D721Med (cell line): Measurements from ENCODE around the gene PTPRA.

Experiments used
- DNase-seq: peaks from one replicate; pipeline ENCODE4 v3.0.0; 2011; ENCODE audit warnings: low spot score; ENCODE audit not compliant: insufficient read length
- FAIRE-seq: peaks from 2 replicates; lab custom pipeline; 2011; peaks lifted over from hg19 to GRCh38; lab: Jason Lieb, UNC
- TF ChIP-seq, protein P1 (sequence below): IDR thresholded peaks from 2 replicates; pipeline ENCODE4 v1.5.1; 2012; ENCODE audit warnings: mild to moderate bottlenecking, control low read depth; ENCODE audit not compliant: insufficient read depth; ENCODE audit errors: missing control alignments

The PTPRA gene

DNA sequence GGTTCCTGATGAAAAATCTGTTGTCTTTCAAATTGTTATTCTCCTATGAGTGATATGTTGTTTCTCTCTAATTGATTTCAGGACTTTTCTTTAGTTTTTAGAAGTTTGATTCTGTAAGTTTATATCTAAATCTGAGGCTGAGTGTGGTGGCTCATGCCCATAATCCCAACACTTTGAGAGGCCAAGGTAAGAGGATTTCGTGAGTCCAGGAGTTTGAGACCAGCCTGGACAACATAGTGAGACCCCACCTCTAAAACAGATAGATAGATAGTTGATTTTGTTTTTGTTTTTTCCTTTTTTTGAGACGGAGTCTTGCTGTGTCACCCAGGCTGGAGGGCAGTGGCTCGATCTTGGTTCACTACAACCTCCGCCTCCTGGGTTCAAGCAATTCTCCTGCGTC lies 64.6 kb downstream of the PTPRA start:
- no peak for FAIRE-seq
- DNase-seq = no peak
- TF ChIP-seq, protein P1, sequence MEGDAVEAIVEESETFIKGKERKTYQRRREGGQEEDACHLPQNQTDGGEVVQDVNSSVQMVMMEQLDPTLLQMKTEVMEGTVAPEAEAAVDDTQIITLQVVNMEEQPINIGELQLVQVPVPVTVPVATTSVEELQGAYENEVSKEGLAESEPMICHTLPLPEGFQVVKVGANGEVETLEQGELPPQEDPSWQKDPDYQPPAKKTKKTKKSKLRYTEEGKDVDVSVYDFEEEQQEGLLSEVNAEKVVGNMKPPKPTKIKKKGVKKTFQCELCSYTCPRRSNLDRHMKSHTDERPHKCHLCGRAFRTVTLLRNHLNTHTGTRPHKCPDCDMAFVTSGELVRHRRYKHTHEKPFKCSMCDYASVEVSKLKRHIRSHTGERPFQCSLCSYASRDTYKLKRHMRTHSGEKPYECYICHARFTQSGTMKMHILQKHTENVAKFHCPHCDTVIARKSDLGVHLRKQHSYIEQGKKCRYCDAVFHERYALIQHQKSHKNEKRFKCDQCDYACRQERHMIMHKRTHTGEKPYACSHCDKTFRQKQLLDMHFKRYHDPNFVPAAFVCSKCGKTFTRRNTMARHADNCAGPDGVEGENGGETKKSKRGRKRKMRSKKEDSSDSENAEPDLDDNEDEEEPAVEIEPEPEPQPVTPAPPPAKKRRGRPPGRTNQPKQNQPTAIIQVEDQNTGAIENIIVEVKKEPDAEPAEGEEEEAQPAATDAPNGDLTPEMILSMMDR = no peak

DNA sequence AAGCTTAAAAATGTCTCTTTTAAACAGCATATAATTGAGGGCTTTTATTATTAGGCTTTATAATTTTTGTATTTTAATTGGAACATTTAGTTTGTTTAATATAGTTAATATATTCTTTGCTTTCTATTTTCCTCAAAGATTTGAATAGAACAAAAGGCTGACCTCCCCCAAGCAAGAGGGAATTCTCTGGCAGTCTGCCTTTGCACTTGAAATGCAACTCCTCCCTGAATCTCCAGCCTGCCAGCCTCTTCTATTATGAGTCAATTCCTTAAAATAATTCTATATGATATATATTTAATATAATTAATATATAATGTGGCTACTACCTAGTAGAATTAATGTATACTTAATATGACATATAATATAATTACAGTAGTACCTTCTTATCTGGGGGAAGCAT lies 69.2 kb downstream of the PTPRA start:
- TF ChIP-seq, protein P1 = no peak
- FAIRE-seq = no peak
- no peak for DNase-seq

DNA sequence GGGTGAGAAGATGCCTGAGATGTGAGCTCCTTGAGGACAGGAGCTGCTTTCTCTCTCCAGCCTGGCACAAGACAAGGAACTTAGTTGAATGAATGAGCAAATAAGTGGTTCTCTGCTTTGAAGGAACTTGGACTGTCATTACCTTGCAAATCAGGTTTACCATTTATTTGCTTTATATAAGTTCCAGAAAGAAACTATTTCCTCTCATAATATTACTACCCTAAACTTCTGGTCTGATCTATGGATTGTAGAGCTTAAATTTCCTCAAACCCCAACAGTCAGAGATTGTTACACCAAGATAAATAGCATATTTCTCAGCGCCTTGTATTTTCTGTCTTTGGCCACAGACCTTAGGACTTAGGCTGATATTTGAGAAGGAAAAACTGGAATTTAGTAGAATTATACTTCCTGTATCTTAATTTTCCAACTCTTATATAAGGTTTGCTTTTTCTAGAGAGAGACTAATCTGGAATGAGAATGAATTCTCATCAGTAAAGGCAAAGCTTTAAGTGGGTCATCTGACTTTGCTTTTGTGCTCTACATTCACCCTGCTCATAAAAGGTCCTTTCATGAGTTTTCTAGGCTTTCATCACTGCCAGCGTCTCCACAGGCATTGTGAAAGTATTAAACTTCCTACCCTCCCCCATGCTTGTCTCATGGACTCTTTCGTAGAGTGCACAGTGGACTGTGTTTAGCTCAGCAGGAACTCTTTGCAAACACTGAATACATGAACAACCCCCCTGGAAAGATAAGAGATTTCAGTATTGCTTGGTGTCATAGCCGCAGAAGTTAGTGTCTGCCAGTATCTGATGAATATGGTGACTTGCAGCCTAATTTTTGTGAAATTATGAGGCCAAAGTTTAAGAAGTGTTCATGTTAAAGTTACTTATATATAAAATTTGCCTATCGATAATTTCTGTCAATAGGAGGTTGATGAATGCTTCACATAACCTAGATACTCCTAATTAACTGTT lies 74.0 kb downstream of the PTPRA start:
- no peak for FAIRE-seq

DNA sequence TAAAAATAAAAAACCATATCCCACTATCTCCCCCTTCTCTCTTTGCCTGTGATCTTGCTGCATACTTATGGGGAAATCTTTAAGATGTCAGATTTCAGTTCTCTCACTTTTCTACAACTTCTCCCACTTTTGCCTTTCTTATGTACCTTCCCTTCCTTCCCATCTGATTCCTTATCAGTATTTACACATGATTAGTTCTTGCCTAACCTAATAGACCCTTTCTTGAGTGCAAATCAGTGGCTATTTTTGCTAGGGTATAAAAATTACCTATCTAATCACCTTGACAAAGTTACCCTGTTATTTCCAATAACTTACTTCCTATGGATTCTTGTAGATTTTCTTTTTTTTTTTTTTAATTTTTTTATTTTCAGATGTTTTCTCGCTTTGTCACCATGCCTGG lies 75.7 kb downstream of the PTPRA start:
- TF ChIP-seq, protein P1 = no peak
- DNase-seq (no peak), FAIRE-seq (no peak)

More for the DNA sequence above, 74.0 kb downstream of the PTPRA start:
- no peak for DNase-seq
- TF ChIP-seq, protein P1 = no peak

DNA sequence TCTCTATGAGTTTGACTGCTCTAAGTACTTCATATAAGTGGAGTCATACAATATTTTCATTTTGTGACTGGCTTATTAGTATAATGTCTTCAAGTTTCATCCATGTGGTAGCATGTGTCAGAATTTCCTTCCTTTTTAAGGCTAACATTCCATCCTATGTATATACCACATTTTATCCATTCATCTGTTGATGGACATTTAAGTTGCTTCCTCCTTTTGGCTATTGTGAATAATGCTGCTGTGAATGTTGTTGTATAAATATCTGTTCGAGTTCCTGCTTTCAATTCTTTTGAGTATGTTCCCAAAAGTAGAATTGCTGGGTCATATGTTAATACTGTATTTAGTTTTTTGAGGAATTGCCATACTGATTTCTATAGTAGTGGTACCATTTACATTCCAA lies 79.5 kb downstream of the PTPRA start:
- TF ChIP-seq, protein P1 = no peak
- no peak for FAIRE-seq
- no peak for DNase-seq

DNA sequence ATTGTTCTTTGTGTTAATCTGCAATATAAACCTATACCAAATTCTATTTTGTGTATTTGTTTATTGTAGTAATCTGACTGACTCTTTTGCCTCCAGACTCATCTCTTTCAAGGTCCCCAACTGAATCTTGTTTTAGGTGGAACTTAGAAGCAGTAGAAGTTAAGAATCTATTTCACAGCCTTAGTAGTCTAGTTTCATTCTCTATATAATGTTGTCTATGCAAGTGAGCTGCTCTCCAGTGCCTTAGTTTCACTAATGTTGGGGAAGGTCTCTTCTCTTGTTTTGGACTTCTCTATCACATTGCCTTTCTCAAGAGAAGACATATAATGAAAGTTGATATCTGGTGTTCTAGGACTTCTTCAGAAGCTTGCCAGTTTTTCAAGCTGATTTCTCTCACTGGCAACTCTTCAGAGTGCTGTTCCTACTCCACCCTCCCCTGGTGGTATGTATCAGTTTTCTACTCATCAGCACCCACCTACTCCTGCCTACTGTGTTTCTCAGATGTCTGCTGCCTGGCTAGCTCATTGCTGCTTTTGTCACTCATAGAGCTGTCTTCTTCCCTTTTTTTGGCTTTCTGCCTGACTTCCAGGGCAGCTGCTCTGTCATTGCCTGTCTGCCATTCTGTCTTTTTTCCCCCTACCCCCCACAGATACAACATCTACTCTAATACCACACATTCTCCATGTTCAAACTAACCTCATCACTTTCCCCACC lies 82.1 kb downstream of the PTPRA start:
- TF ChIP-seq, protein P1 = no peak
- no peak for FAIRE-seq
- DNase-seq = no peak

DNA sequence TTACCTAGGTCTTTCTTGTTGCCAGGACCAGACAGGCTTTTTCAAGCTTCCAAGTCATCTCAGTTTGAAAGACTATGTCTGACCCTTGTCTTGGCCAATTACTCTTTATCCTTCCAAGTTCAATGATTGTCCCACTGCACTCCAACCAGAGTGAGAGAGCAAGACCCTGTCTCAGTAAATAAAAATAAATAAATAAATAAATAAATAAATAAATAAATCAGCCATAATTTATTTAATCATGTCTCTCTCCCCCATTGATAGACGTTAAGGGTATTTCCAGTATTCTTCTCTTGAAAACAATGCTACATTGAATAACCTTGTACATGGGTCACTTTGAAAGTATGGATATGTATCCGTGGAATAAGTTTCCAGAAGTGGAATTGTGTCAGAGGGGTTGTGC lies 83.2 kb downstream of the PTPRA start:
- FAIRE-seq = no peak
- no peak for DNase-seq
- TF ChIP-seq, protein P1 = no peak
